Smooth muscle cell (in vitro differentiated cells): ENCODE results near the gene C5. TPM values are rescaled to one million over a fixed set of nuclear protein-coding genes. Genes with fewer than 3 reads are reported as not detected.

Experiments used
- DNase-seq: peaks from one replicate; lab custom pipeline; 2025; ENCODE audit not compliant: unreplicated experiment; lab: John Stamatoyannopoulos, UW
- H2AFZ ChIP-seq: fragments of 200-600 bp; sonication (generic); 2 replicates; pipeline ENCODE4 v1.6.0; 2016; ENCODE audit warnings: antibody characterized with exemption, low read depth, mild to moderate bottlenecking
- H3F3A ChIP-seq: fragments of 200-600 bp; sonication (generic); 2 replicates; pipeline ENCODE4 v1.6.0; 2017; ENCODE audit warnings: antibody characterized with exemption, low read depth
- H3K27ac ChIP-seq: fragments of 200-600 bp; sonication (generic); 2 replicates; pipeline ENCODE4 v1.5.1; 2016; ENCODE audit warnings: low read depth, mild to moderate bottlenecking
- H3K27me3 ChIP-seq: fragments of 200-600 bp; sonication (generic); 2 replicates; pipeline ENCODE4 v1.6.1; 2016; ENCODE audit warnings: low read depth, mild to moderate bottlenecking
- H3K36me3 ChIP-seq: fragments of 200-600 bp; sonication (generic); 2 replicates; pipeline ENCODE4 v1.5.1; 2016; ENCODE audit warnings: low read depth
- H3K4me1 ChIP-seq: fragments of 200-600 bp; sonication (generic); 2 replicates; pipeline ENCODE4 v1.5.1; 2016; ENCODE audit warnings: low read depth
- H3K4me2 ChIP-seq: fragments of 200-600 bp; sonication (generic); 2 replicates; pipeline ENCODE4 v1.6.0; 2016; ENCODE audit warnings: mild to moderate bottlenecking
- H3K4me3 ChIP-seq: fragments of 200-600 bp; sonication (generic); 2 replicates; pipeline ENCODE4 v1.5.1; 2016; ENCODE audit warnings: mild to moderate bottlenecking
- H3K79me2 ChIP-seq: fragments of 200-600 bp; sonication (generic); 2 replicates; pipeline ENCODE4 v1.6.0; 2016; ENCODE audit warnings: low read depth, mild to moderate bottlenecking
- H3K9ac ChIP-seq: fragments of 200-600 bp; sonication (generic); 2 replicates; pipeline ENCODE4 v1.6.0; 2016; ENCODE audit warnings: low read depth
- H3K9me3 ChIP-seq: fragments of 200-600 bp; sonication (generic); replicated peaks from 2 replicates; pipeline ENCODE4 v1.5.1; 2016; ENCODE audit warnings: low read depth
- H4K20me1 ChIP-seq: fragments of 200-600 bp; sonication (generic); 2 replicates; pipeline ENCODE4 v1.6.0; 2016; ENCODE audit warnings: low read depth
- WGBS: methylation state at CpG from one replicate; pipeline ENCODE4 v1.1.7; 2016; ENCODE audit warnings: low lambda C conversion rate; 5-methylcytosine and 5-hydroxymethylcytosine counted together
- polyA plus RNA-seq: library from polyadenylated mRNA; unstranded; fragments of >200 nt; fragmentation: Nextera tagmentation; extraction: Ambion mirVana; gene quantifications from 2 replicates; pipeline ENCODE4 v1.2.1, GENCODE V29; 2016
- total RNA-seq: library from RNA; depleted of rRNA; stranded (reverse); fragments of >200 nt; gene quantifications from 2 replicates; pipeline ENCODE4 v1.2.3, GENCODE V29; 2014
- TF ChIP-seq, protein P1 (sequence below): fragments of 200-600 bp; sonication (generic); IDR thresholded peaks from 2 replicates; pipeline ENCODE4 v1.5.1; 2017; ENCODE audit warnings: borderline replicate concordance, mild to moderate bottlenecking, antibody characterized with exemption; ENCODE audit not compliant: insufficient read depth, poor library complexity, severe bottlenecking

Gene C5
- total and polyA plus RNA-seq, 2 experiments from 2014 or later = 0.57 to 0.76 TPM

- Histone ChIP-seq H3K27ac (no peak overlapping the region), H3K9me3 (no peaks in the 10 kb centered on the region), H3K9ac (no peak overlapping the region), H4K20me1 (no peaks in the 10 kb centered on the region), H3K79me2 (no peaks in the 10 kb centered on the region), H3K36me3 (no peaks in the 10 kb centered on the region), H3K4me3 (peak overlapping the region; percentile 27), H3K27me3 (peaks cover 9% of the 10 kb centered on the region), H2AFZ (peak overlapping the region; percentile 20), H3K4me2 (peak overlapping the region; percentile 60), H3K4me1 (peaks cover 8% of the 10 kb centered on the region), H3F3A (no peaks in the 10 kb centered on the region)
- WGBS = 94% methylated on average over 2 of the region's 2 CpGs
- TF ChIP-seq, protein P1, sequence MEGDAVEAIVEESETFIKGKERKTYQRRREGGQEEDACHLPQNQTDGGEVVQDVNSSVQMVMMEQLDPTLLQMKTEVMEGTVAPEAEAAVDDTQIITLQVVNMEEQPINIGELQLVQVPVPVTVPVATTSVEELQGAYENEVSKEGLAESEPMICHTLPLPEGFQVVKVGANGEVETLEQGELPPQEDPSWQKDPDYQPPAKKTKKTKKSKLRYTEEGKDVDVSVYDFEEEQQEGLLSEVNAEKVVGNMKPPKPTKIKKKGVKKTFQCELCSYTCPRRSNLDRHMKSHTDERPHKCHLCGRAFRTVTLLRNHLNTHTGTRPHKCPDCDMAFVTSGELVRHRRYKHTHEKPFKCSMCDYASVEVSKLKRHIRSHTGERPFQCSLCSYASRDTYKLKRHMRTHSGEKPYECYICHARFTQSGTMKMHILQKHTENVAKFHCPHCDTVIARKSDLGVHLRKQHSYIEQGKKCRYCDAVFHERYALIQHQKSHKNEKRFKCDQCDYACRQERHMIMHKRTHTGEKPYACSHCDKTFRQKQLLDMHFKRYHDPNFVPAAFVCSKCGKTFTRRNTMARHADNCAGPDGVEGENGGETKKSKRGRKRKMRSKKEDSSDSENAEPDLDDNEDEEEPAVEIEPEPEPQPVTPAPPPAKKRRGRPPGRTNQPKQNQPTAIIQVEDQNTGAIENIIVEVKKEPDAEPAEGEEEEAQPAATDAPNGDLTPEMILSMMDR = no peak
- no peak for DNase-seq
Observed at GRCh38 chr9:121071370-121071755, 21.3 kb upstream of the C5 start.

GRCh38 chr9:121069396-121069795 is 19.3 kb upstream of the C5 start:
- Histone ChIP-seq H3K27ac (no peak overlapping the region), H3K9me3 (no peaks in the 10 kb centered on the region), H3K36me3 (no peaks in the 10 kb centered on the region), H3K27me3 (no peaks in the 10 kb centered on the region), H3K79me2 (no peaks in the 10 kb centered on the region), H3F3A (no peaks in the 10 kb centered on the region), H3K4me1 (peaks cover 7% of the 10 kb centered on the region), H3K4me3 (no peak overlapping the region), H2AFZ (no peak overlapping the region), H3K9ac (no peak overlapping the region), H3K4me2 (no peak overlapping the region), H4K20me1 (no peaks in the 10 kb centered on the region)
- DNase-seq = no peak
- 87% methylated on average over 1 of the region's 1 CpG for WGBS
- TF ChIP-seq, protein P1 = no peak

- H3K9ac ChIP-seq = no peak overlapping the region
- no peaks in the 10 kb centered on the region for H3K9me3 ChIP-seq
- H3F3A ChIP-seq = no peaks in the 10 kb centered on the region
- H3K4me3 ChIP-seq = no peak overlapping the region
- no peak overlapping the region for H2AFZ ChIP-seq
- H3K36me3 ChIP-seq = no peaks in the 10 kb centered on the region
- no peaks in the 10 kb centered on the region for H3K79me2 ChIP-seq
- H3K27me3 ChIP-seq = no peaks in the 10 kb centered on the region
- H3K4me1 ChIP-seq = no peaks in the 10 kb centered on the region
- DNase-seq = no peak
- WGBS = 65% methylated on average over 2 of the region's 2 CpGs
- no peak overlapping the region for H3K4me2 ChIP-seq
- H4K20me1 ChIP-seq = no peaks in the 10 kb centered on the region
- TF ChIP-seq, protein P1 = no peak
- no peak overlapping the region for H3K27ac ChIP-seq
Observed at GRCh38 chr9:121067640-121068039, 17.6 kb upstream of the C5 start.

DNA sequence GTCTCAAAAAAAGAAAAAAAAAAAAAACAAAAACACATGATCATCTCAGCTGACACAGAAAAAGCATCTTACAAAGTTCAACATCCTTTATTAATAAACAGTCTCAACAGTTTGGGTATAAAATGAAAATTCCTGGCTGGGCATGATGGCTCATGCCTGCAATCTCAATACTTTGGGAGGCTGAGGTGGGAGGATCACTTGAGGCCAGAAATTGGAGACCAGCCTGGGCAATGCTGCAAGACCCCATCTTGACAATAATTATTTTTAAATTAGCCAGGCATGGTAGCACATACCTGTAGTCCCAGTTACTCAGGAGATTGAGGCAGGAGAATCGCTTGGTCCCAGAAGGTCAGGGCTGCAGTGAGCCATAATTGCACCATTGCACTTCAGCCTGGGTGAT is 16.8 kb upstream of the C5 start:
- Histone ChIP-seq H3F3A (no peaks in the 10 kb centered on the region), H2AFZ (no peak overlapping the region), H3K9me3 (no peaks in the 10 kb centered on the region), H3K27ac (no peak overlapping the region), H3K4me3 (no peak overlapping the region), H4K20me1 (no peaks in the 10 kb centered on the region), H3K9ac (no peak overlapping the region), H3K27me3 (no peaks in the 10 kb centered on the region), H3K4me2 (no peak overlapping the region), H3K79me2 (no peaks in the 10 kb centered on the region), H3K36me3 (no peaks in the 10 kb centered on the region), H3K4me1 (no peaks in the 10 kb centered on the region)
- no peak for DNase-seq
- TF ChIP-seq, protein P1 = no peak
- WGBS = 96% methylated on average over 1 of the region's 1 CpG
